Endothelial cell of hepatic sinusoid (primary cell): Measurements from ENCODE around the gene POLR1D.

Source experiments
- in situ Hi-C: cut with HindIII; loops from 2 replicates; pipeline ENCODE4 v1.10.0; 2017; ENCODE audit warnings: low sequenced_read_pairs

The POLR1D gene

GRCh38 chr13:27636589-27637288 lies 15.0 kb downstream of the POLR1D start:
- in situ Hi-C loops: loop anchor here (25.0 kb wide), 1 partner anchor 651 kb away; no protein-coding TSS in a partner anchor

- in situ Hi-C loops: loop anchor here (25.0 kb wide), 1 partner anchor 650 kb away; no protein-coding TSS in a partner anchor
These were observed 15.6 kb downstream of the POLR1D start for GRCh38 chr13:27637289-27637626.

- in situ Hi-C loops: loop anchor here (25.0 kb wide), 1 partner anchor 649 kb away; no protein-coding TSS in a partner anchor
These were observed 16.3 kb downstream of the POLR1D start for GRCh38 chr13:27638001-27638400.

GRCh38 chr13:27638521-27638920 lies 16.8 kb downstream of the POLR1D start:
- in situ Hi-C loops: loop anchor here (25.0 kb wide), 1 partner anchor 649 kb away; no protein-coding TSS in a partner anchor

DNA sequence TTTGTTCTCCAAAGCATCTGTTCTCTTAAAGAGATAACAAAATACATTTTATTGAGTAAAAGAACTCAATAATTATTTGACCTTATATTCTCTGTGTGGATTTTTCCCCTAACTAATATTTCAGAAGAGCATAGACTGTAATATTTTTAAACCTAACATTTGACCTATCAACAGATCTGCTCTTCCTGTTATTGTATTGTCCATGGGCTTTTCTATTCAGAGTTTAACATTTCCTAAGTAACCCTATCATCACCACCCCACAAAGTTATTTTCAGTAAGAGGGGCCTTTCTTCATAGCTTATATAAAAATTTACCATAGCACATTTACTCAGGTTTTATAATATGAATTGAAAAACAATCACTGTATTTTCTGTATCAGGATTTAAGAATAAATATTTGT lies 17.5 kb downstream of the POLR1D start:
- in situ Hi-C loops: loop anchor here (25.0 kb wide), 1 partner anchor 648 kb away; no protein-coding TSS in a partner anchor

GRCh38 chr13:27641711-27642502 lies 20.2 kb downstream of the POLR1D start:
- in situ Hi-C loops: loop anchor here (25.0 kb wide), 1 partner anchor 645 kb away; no protein-coding TSS in a partner anchor

- in situ Hi-C loops: loop anchor here (25.0 kb wide), 1 partner anchor 644 kb away; no protein-coding TSS in a partner anchor
These were observed 21.8 kb downstream of the POLR1D start for GRCh38 chr13:27643334-27644132.

- in situ Hi-C loops: loop anchor here (25.0 kb wide), 1 partner anchor 643 kb away; no protein-coding TSS in a partner anchor
These were observed 22.6 kb downstream of the POLR1D start for GRCh38 chr13:27644302-27644701.

GRCh38 chr13:27650312-27650711 lies 28.6 kb downstream of the POLR1D start:
- in situ Hi-C loops: no loop called here

DNA sequence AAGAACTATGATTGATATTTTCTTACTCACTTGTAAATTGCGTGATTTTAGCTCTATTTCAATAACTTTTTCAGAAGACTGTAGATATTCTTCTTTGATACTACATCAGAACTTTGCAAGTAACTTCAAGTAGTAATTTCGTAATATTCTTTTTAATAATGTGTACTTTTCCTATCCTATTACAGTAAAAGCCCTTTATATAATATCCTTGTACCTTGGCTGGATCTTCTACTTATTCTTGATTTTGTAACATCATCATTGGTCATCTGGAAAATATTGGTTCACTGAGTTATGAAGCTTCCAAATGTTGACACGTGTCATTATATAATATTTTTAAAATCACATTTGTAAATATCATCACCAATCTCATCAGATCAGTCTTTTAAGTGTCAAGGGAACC lies 32.4 kb downstream of the POLR1D start:
- in situ Hi-C loops: no loop called here

- in situ Hi-C loops: no loop called here
These were observed 33.1 kb downstream of the POLR1D start for GRCh38 chr13:27654816-27655215.

DNA sequence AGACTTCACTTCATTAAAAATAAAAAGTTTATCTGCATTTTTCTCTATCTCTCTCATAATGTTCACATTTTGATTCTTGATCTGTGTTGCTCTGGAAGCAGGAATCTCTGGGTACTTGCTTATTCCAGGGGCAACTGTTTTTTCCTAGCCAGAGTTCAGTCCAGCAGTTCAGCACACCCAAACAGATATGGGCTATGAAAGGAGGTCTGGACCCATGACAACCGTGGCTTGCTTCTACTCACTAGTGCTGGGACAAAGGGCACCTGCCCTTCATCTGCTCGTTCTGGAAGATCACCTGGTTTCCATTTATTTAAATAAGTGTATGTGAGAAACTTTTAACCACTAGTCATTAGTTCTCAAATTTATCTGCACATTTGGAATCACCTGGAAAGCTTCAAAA lies 36.0 kb downstream of the POLR1D start:
- in situ Hi-C loops: no loop called here

- in situ Hi-C loops: no loop called here
These were observed 36.9 kb downstream of the POLR1D start for GRCh38 chr13:27658546-27658945.

GRCh38 chr13:27659145-27659865 lies 37.6 kb downstream of the POLR1D start:
- in situ Hi-C loops: no loop called here

GRCh38 chr13:27660511-27660910 lies 38.8 kb downstream of the POLR1D start:
- in situ Hi-C loops: no loop called here

DNA sequence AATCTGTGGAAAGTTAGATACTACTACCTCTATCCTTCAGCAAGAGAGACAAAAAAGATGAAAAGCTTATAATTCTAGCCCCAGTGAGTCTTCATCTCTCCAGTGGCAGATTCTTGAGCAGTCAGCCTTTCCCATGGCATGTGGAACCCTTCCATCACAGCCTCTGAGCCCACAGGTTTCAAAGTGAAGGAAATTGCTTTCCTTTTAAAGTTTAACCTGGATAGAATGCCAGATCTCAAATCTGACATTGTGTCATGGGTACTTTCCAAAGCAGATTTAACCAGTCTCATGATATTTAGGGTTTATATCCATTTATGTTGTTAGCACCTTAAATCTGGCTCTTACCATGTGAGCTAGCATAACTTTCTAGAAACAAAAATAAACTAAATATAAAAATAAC lies 39.3 kb downstream of the POLR1D start:
- in situ Hi-C loops: no loop called here

DNA sequence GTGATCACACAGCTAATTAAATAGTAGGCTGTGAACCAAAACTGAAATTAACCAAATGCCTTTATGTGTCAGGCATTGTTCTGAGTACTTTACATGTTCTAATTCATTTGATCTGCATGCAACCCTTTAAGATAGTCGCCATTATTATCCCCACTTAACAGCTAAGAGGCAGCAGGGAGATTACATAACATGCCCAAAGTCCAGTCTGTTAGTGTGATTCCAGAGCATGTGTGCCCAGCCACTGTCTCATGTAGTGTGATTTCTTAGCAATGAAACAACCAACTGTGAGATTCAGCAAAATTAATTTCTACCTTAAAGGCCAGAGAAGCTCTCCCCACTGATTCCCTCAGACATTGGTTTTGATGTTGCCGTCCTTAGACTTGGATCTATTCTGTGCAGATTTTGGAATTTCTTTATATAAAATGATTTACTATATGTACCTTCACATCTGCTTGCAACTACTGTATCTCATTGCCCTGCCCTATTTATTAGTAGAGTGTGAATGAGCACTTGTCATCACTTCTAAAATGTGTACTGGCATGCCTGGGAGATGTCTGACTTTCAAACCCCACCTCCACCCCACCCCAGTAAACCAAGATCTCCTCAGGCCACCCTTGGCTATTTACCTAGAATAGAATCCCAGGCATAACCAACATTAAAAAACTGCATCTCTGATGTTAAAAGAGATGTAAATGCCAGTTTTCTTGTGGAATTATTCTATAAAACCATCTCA lies 41.2 kb downstream of the POLR1D start:
- in situ Hi-C loops: no loop called here

- in situ Hi-C loops: no loop called here
These were observed 42.3 kb downstream of the POLR1D start for GRCh38 chr13:27663947-27664346.

- in situ Hi-C loops: no loop called here
These were observed 43.6 kb downstream of the POLR1D start for GRCh38 chr13:27665333-27665732.

GRCh38 chr13:27665761-27666160 lies 44.1 kb downstream of the POLR1D start:
- in situ Hi-C loops: no loop called here
